B cell (primary cell): ENCODE measurements around the gene TNRC6B. TPM values are rescaled to one million over a fixed set of nuclear protein-coding genes. Genes with fewer than 3 reads are reported as not detected.

Experiments
- ATAC-seq: fragments of 200-7000 bp; cut with Tn5 transposase; one replicate; pipeline ENCODE4 v1.10.0; 2021; ENCODE audit warnings: low read depth, mild to moderate bottlenecking, moderate number of reproducible peaks, moderate library complexity
- CTCF ChIA-PET: fragments of 350-600 bp; sonication (Branson Sonifier 250); formaldehyde crosslinking; loops from one replicate; lab custom pipeline; 2021; ENCODE audit warnings: antibody characterized with exemption, inconsistent platforms; lab: Charles Lee
- POLR2A ChIA-PET: fragments of 350-600 bp; sonication (Branson Sonifier 250); formaldehyde crosslinking; loops from one replicate; lab custom pipeline; 2021; ENCODE audit warnings: antibody characterized with exemption; lab: Charles Lee
- DNase-seq: peaks from one replicate; pipeline ENCODE4 v3.0.0; 2013
- H2AFZ ChIP-seq: 2 replicates; pipeline ENCODE4 v1.6.1; 2012; ENCODE audit warnings: mild to moderate bottlenecking, low read depth, low read length; ENCODE audit not compliant: insufficient read depth, poor library complexity, severe bottlenecking
- H3K27ac ChIP-seq, 2 donors: 1 replicate in 1 of 2; 2 replicates in 1 of 2; pipeline ENCODE4 v1.5.1; 2012 to 2013; ENCODE audit warnings: low read length in 2 of 2, mild to moderate bottlenecking in 2 of 2, moderate library complexity in 1 of 2
- H3K27me3 ChIP-seq, 4 experiments: fragments of 200-600 bp in 1 of 4; sonication (generic) in 1 of 4; replicated peaks in 1 of 4; 1 replicate in 2 of 4; 2 replicates in 2 of 4; pipeline versions ENCODE4 v1.6.1 to v1.7.0; 2013 to 2016; ENCODE audit warnings: low read length in 3 of 4, mild to moderate bottlenecking in 2 of 4, mixed read lengths in 1 of 4, moderate library complexity in 1 of 4; ENCODE audit not compliant: insufficient read depth in 4 of 4, control insufficient read depth in 3 of 4; ENCODE audit errors: control extremely low read depth in 1 of 4
- H3K36me3 ChIP-seq, 2 experiments: replicated peaks in 1 of 2; 1 replicate in 1 of 2; 2 replicates in 1 of 2; pipeline versions ENCODE4 v1.6.1 to v1.7.1; 2013; ENCODE audit warnings: low read length in 1 of 2; ENCODE audit not compliant: insufficient read depth in 2 of 2, control insufficient read depth in 1 of 2; ENCODE audit errors: control extremely low read depth in 1 of 2, extremely low read depth in 1 of 2
- H3K4me1 ChIP-seq, 2 donors: fragments of 200-600 bp in 1 of 2; sonication (generic) in 1 of 2; 1 replicate in 1 of 2; 2 replicates in 1 of 2; pipeline versions ENCODE4 v1.5.1 to v1.6.1; 2013 to 2017; ENCODE audit warnings: low read length in 2 of 2; ENCODE audit not compliant: control insufficient read depth in 2 of 2, insufficient read depth in 2 of 2
- H3K4me2 ChIP-seq: replicated peaks from 2 replicates; pipeline ENCODE3; 2012; ENCODE audit warnings: mild to moderate bottlenecking, low read depth, low read length; ENCODE audit not compliant: poor library complexity, severe bottlenecking
- H3K4me3 ChIP-seq, 5 experiments: fragments of 200-600 bp in 1 of 5; sonication (generic) in 1 of 5; 1 replicate in 3 of 5; 2 replicates in 2 of 5; pipeline versions ENCODE4 v1.5.1 to v1.7.0; 2011 to 2016; ENCODE audit warnings: low read length in 4 of 5, mild to moderate bottlenecking in 4 of 5, low read depth in 2 of 5, control low read depth in 1 of 5, moderate library complexity in 1 of 5; ENCODE audit not compliant: insufficient read depth in 1 of 5; ENCODE audit errors: control extremely low read depth in 1 of 5, extremely low read depth in 1 of 5
- H3K79me2 ChIP-seq: fragments of 200-600 bp; sonication (generic); one replicate; pipeline ENCODE4 v1.6.0; 2016; ENCODE audit warnings: low read length; ENCODE audit not compliant: control insufficient read depth, insufficient read depth
- H3K9ac ChIP-seq: fragments of 200-600 bp; sonication (generic); 2 replicates; pipeline ENCODE4 v1.6.1; 2017; ENCODE audit warnings: mild to moderate bottlenecking, low read length, moderate library complexity
- H3K9me3 ChIP-seq, 3 donors: one replicate each; pipeline versions ENCODE4 v1.6.1 to v1.7.1; 2013; ENCODE audit warnings: low read length in 2 of 3; ENCODE audit not compliant: control insufficient read depth in 2 of 3, insufficient read depth in 1 of 3; ENCODE audit errors: control extremely low read depth in 1 of 3
- H4K20me1 ChIP-seq: 2 replicates; pipeline ENCODE4 v1.6.0; 2012; ENCODE audit warnings: mild to moderate bottlenecking, low read length; ENCODE audit not compliant: insufficient read depth, control insufficient read depth, poor library complexity, severe bottlenecking
- H3K27ac Mint-ChIP-seq: one replicate; pipeline ENCODE4 v1.8.0; 2021; ENCODE audit warnings: mixed read lengths
- H3K27me3 Mint-ChIP-seq: one replicate; pipeline ENCODE4 v1.8.0; 2021; ENCODE audit warnings: mixed read lengths
- H3K4me1 Mint-ChIP-seq: one replicate; pipeline ENCODE4 v1.8.0; 2021; ENCODE audit warnings: mixed read lengths
- H3K4me3 Mint-ChIP-seq: one replicate; pipeline ENCODE4 v1.8.0; 2021; ENCODE audit warnings: mixed read lengths
- H3K9me3 Mint-ChIP-seq: one replicate; pipeline ENCODE4 v1.8.0; 2022; ENCODE audit warnings: mixed read lengths; ENCODE audit not compliant: insufficient read depth
- EZH2 ChIP-seq: IDR thresholded peaks from 2 replicates; pipeline ENCODE4 v1.6.1; 2012; ENCODE audit warnings: borderline replicate concordance, low read depth, mild to moderate bottlenecking, moderate library complexity, low read length; ENCODE audit not compliant: insufficient read depth, poor library complexity, severe bottlenecking
- WGBS: methylation state at CpG from one replicate; pipeline ENCODE4 v1.1.5; 2013; ENCODE audit warnings: missing lambda C conversion rate; ENCODE audit not compliant: insufficient coverage; 5-methylcytosine and 5-hydroxymethylcytosine counted together
- intact Hi-C: fragments of 100-400 bp; cut with micrococcal nuclease; formaldehyde crosslinking; loops from one replicate; pipeline ENCODE4 v1.10.0; 2022
- polyA plus RNA-seq: library from polyadenylated mRNA; depleted of rRNA; stranded (reverse); fragments of >200 nt; gene quantifications from 2 replicates; pipeline ENCODE4 v1.2.3, GENCODE V29; 2012
- total RNA-seq, 2 donors: library from RNA; stranded (reverse); fragments of 120-200 nt in 1 of 2; gene quantifications; 1 replicate in 1 of 2; 2 replicates in 1 of 2; pipeline versions ENCODE4 v1.2.3 to v1.2.4, GENCODE V29; 2013 to 2022
- TF ChIP-seq, protein P1 (sequence below): fragments of 200-600 bp; IDR thresholded peaks from one replicate; pipeline ENCODE4 v1.8.0; 2022; ENCODE audit warnings: antibody characterized with exemption, mild to moderate bottlenecking

TNRC6B gene
- total and polyA plus RNA-seq, 2 donors (not counting 1 experiment from before 2014, with no cell fraction given) = 28.8 to 210 TPM

DNA sequence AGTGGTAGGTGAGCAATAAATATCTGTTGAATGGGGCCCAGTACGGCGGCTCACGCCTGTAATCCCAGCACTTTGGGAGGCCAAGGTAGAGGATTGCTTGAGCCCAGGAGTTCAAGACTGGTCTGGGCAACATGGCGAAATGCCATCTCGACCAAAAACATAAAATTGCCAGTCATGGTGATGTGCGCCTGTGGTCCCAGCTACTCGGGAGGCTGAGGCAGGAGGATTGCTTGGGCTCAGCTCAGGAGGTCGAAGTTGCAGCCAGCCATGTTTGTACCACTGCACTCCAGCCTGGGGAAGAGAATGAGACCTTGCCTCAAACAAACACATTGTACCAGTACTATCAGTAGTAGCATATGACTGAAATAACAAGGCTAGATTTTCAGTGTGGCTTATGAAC is 196.8 kb downstream of the TNRC6B start:
- H3K79me2 ChIP-seq = peaks cover 90% of the 10 kb centered on the region

DNA sequence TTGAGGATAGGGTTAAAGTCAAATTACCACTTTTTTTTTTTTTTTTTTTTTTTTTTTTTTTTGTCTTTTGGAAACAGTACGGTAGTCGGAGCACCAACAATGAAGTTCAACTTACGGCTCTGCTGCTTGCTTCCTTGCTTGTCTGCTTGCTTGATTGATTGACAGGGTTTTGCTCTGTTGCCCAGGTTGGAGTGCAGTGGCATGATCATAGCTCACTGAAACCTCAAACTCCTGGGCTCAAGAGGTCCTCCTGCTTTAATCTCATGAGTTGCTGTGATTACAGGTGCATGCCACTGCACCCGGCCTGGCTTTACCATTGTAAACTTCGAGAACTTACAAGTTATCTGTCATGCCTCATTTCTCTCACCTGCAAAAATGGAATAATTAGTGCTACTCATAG is 198.4 kb downstream of the TNRC6B start:
- Histone ChIP-seq H4K20me1 (peaks cover 8% of the 10 kb centered on the region), H3K9me3 (no peaks in the 10 kb centered on the region), H3K27me3 (no peaks in the 10 kb centered on the region), H3K36me3 (peaks cover 5% of the 10 kb centered on the region in 2 experiments), H3K79me2 (peaks cover 96% of the 10 kb centered on the region), H3K4me1 (peaks cover 48 to 51% of the 10 kb centered on the region in 2 donors), H3K4me2 (peak overlapping the region; percentile 52), H3K4me3 (peak overlapping the region in 1 of 5 experiments; percentile 1), H3K9ac (peak overlapping the region; percentile 9), H2AFZ (no peak overlapping the region), H3K27ac (peak overlapping the region in 1 of 2 donors; percentile 71)
- Mint-ChIP-seq H3K4me3 (peak overlapping the region; percentile 69), H3K9me3 (no peaks in the 10 kb centered on the region), H3K27me3 (no peaks in the 10 kb centered on the region), H3K4me1 (peaks cover 68% of the 10 kb centered on the region), H3K27ac (peak overlapping the region; percentile 89)
- TF ChIP-seq EZH2 = no peak
- TF ChIP-seq, protein P1, sequence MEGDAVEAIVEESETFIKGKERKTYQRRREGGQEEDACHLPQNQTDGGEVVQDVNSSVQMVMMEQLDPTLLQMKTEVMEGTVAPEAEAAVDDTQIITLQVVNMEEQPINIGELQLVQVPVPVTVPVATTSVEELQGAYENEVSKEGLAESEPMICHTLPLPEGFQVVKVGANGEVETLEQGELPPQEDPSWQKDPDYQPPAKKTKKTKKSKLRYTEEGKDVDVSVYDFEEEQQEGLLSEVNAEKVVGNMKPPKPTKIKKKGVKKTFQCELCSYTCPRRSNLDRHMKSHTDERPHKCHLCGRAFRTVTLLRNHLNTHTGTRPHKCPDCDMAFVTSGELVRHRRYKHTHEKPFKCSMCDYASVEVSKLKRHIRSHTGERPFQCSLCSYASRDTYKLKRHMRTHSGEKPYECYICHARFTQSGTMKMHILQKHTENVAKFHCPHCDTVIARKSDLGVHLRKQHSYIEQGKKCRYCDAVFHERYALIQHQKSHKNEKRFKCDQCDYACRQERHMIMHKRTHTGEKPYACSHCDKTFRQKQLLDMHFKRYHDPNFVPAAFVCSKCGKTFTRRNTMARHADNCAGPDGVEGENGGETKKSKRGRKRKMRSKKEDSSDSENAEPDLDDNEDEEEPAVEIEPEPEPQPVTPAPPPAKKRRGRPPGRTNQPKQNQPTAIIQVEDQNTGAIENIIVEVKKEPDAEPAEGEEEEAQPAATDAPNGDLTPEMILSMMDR = no peak
- ATAC-seq (peak; percentile 71), DNase-seq (peak; percentile 58)
- CTCF ChIA-PET = interaction anchor here (0.6 kb wide), 1 partner anchor 98 kb away, joined by 3 read pairs; no protein-coding TSS in a partner anchor
- intact Hi-C loops = loop anchor here (1.0 kb wide), 1 partner anchor 9 kb away; no protein-coding TSS in a partner anchor
- 0% methylated on average over 1 of the region's 5 CpGs for WGBS
- POLR2A ChIA-PET = interaction anchor here (0.7 kb wide), 1 partner anchor 646 kb away, joined by 7 read pairs; no protein-coding TSS in a partner anchor

More for the DNA sequence above, 196.8 kb downstream of the TNRC6B start:
- POLR2A ChIA-PET = no interaction called here
- H3K27ac ChIP-seq = peak overlapping the region in 1 of 2 donors; percentile 71
- H3K9me3 Mint-ChIP-seq = no peaks in the 10 kb centered on the region
- DNase-seq (no peak), ATAC-seq (no peak)
- intact Hi-C loops = loop anchor here (5.0 kb wide), 1 partner anchor 273 kb away; no protein-coding TSS in a partner anchor
- no peak overlapping the region for H3K4me2 ChIP-seq
- H3K27me3 Mint-ChIP-seq = no peaks in the 10 kb centered on the region
- no peak overlapping the region for H3K4me3 ChIP-seq
- H3K4me1 Mint-ChIP-seq = peaks cover 69% of the 10 kb centered on the region
- H3K4me3 Mint-ChIP-seq = no peak overlapping the region
- peaks cover 8% of the 10 kb centered on the region for H4K20me1 ChIP-seq
- 98% methylated on average over 7 of the region's 8 CpGs for WGBS
- CTCF ChIA-PET = interaction anchor here (1.1 kb wide), 1 partner anchor 23 kb away, joined by 3 read pairs; no protein-coding TSS in a partner anchor
- H3K4me1 ChIP-seq = peaks cover 46 to 53% of the 10 kb centered on the region in 2 donors
- no peak for TF ChIP-seq EZH2
- TF ChIP-seq, protein P1 = no peak
- no peaks in the 10 kb centered on the region for H3K27me3 ChIP-seq
- H2AFZ ChIP-seq = no peak overlapping the region
- H3K27ac Mint-ChIP-seq = no peak overlapping the region
- no peak overlapping the region for H3K9ac ChIP-seq
- H3K9me3 ChIP-seq = no peaks in the 10 kb centered on the region
- H3K36me3 ChIP-seq = peaks cover 5% of the 10 kb centered on the region in 2 experiments
